Measurements from ENCODE around the gene PRM2.

The PRM2 gene

GRCh38 chr16:11257131-11257938 is 18.9 kb downstream of the PRM2 start (continued):
- TF ChIP-seq GLIS2 (tag by site-specific recombination; IDR thresholded peaks at IDR 0.05), result no peak
- TF ChIP-seq HIC1 (tag by site-specific recombination; IDR thresholded peaks at IDR 0.05), result peak; percentile 66
- no peak for TF ChIP-seq ZNF596 (tag by site-specific recombination; IDR thresholded peaks at IDR 0.05)
- TF ChIP-seq, protein P1, sequence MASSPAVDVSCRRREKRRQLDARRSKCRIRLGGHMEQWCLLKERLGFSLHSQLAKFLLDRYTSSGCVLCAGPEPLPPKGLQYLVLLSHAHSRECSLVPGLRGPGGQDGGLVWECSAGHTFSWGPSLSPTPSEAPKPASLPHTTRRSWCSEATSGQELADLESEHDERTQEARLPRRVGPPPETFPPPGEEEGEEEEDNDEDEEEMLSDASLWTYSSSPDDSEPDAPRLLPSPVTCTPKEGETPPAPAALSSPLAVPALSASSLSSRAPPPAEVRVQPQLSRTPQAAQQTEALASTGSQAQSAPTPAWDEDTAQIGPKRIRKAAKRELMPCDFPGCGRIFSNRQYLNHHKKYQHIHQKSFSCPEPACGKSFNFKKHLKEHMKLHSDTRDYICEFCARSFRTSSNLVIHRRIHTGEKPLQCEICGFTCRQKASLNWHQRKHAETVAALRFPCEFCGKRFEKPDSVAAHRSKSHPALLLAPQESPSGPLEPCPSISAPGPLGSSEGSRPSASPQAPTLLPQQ (tag by site-specific recombination; IDR thresholded peaks at IDR 0.05), result peak; percentile 54
- TF ChIP-seq, protein P2, sequence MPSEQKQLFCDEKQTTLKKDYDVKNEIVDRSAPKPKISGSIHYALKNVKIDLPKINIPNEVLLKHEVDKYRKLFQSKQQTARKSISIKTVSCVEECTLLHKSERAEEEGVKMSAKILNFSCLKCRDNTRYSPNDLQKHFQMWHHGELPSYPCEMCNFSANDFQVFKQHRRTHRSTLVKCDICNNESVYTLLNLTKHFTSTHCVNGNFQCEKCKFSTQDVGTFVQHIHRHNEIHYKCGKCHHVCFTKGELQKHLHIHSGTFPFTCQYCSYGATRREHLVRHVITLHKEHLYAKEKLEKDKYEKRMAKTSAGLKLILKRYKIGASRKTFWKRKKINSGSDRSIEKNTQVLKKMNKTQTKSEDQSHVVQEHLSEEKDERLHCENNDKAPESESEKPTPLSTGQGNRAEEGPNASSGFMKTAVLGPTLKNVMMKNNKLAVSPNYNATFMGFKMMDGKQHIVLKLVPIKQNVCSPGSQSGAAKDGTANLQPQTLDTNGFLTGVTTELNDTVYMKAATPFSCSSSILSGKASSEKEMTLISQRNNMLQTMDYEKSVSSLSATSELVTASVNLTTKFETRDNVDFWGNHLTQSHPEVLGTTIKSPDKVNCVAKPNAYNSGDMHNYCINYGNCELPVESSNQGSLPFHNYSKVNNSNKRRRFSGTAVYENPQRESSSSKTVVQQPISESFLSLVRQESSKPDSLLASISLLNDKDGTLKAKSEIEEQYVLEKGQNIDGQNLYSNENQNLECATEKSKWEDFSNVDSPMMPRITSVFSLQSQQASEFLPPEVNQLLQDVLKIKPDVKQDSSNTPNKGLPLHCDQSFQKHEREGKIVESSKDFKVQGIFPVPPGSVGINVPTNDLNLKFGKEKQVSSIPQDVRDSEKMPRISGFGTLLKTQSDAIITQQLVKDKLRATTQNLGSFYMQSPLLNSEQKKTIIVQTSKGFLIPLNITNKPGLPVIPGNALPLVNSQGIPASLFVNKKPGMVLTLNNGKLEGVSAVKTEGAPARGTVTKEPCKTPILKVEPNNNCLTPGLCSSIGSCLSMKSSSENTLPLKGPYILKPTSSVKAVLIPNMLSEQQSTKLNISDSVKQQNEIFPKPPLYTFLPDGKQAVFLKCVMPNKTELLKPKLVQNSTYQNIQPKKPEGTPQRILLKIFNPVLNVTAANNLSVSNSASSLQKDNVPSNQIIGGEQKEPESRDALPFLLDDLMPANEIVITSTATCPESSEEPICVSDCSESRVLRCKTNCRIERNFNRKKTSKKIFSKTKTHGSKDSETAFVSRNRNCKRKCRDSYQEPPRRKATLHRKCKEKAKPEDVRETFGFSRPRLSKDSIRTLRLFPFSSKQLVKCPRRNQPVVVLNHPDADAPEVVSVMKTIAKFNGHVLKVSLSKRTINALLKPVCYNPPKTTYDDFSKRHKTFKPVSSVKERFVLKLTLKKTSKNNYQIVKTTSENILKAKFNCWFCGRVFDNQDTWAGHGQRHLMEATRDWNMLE (tag by site-specific recombination; conservative IDR thresholded peaks at IDR 0.05; ENCODE audit: low read depth), result no peak
- TF ChIP-seq ZNF24 (tag by site-specific recombination; IDR thresholded peaks at IDR 0.05), result peak; percentile 37; the same call in 1 of the 2 replicates
- TF ChIP-seq ZNF624 (tag by site-specific recombination; IDR thresholded peaks at IDR 0.05), result no peak
- no peak for TF ChIP-seq ZBTB21 (tag by site-specific recombination; IDR thresholded peaks at IDR 0.05)
- TF ChIP-seq ZNF223 (tag by site-specific recombination; IDR thresholded peaks at IDR 0.05), result 0 out of 2 replicates have a peak, but pooled peaks have one; percentile 38
- TF ChIP-seq, protein P3, sequence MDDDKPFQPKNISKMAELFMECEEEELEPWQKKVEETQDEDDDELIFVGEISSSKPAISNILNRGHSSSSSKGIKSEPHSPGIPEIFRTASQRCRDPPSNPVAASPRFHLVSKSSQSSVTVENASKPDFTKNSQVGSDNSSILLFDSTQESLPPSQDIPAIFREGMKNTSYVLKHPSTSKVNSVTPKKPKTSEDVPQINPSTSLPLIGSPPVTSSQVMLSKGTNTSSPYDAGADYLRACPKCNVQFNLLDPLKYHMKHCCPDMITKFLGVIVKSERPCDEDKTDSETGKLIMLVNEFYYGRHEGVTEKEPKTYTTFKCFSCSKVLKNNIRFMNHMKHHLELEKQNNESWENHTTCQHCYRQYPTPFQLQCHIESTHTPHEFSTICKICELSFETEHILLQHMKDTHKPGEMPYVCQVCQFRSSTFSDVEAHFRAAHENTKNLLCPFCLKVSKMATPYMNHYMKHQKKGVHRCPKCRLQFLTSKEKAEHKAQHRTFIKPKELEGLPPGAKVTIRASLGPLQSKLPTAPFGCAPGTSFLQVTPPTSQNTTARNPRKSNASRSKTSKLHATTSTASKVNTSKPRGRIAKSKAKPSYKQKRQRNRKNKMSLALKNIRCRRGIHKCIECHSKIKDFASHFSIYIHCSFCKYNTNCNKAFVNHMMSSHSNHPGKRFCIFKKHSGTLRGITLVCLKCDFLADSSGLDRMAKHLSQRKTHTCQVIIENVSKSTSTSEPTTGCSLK (tag by site-specific recombination; IDR thresholded peaks at IDR 0.05), result no peak
- no peak for TF ChIP-seq ZBTB1 (tag by site-specific recombination; IDR thresholded peaks at IDR 0.05)
- no peak for TF ChIP-seq ZNF350 (tag by site-specific recombination; IDR thresholded peaks at IDR 0.05)
- no peak for TF ChIP-seq YY1 (tag by site-specific recombination; IDR thresholded peaks at IDR 0.05)
- TF ChIP-seq ZNF449 (tag by site-specific recombination; IDR thresholded peaks at IDR 0.05), result peak; percentile 16; the same call in 1 of the 2 replicates
- peak; percentile 14; the same call in 1 of the 2 replicates for TF ChIP-seq PATZ1 (tag by site-specific recombination; IDR thresholded peaks at IDR 0.05)
- TF ChIP-seq ZNF561 (tag by site-specific recombination; IDR thresholded peaks at IDR 0.05; ENCODE audit: borderline replicate concordance), result peak; percentile 30; the same call in 1 of the 2 replicates
- TF ChIP-seq ZBTB17 (tag by site-specific recombination; IDR thresholded peaks at IDR 0.05), result peak; percentile 23; the same call in 1 of the 2 replicates
- TF ChIP-seq SP7 (tag by site-specific recombination; IDR thresholded peaks at IDR 0.05), result peak; percentile 12; the same call in 1 of the 2 replicates
- peak; percentile 60; the same call in 1 of the 2 replicates for TF ChIP-seq ZFHX2 (tag by site-specific recombination; conservative IDR thresholded peaks at IDR 0.05)
- TF ChIP-seq ZBTB8A (tag by site-specific recombination; IDR thresholded peaks at IDR 0.05), result peak; percentile 71
- TF ChIP-seq KLF1 (tag by site-specific recombination; IDR thresholded peaks at IDR 0.05), result no peak
- TF ChIP-seq ZNF600 (tag by site-specific recombination; IDR thresholded peaks at IDR 0.05), result no peak
- TF ChIP-seq ZNF133 (tag by site-specific recombination; IDR thresholded peaks at IDR 0.05), result no peak

Measured in HEK293 (cell line).